AG04449 (cell line): ENCODE data around the gene SYT17.
A peak's percentile ranks its signal among the peaks of the same experiment; 100 is the strongest.

ENCODE experiments used
- CTCF ChIA-PET: fragments of 350-600 bp; formaldehyde crosslinking; extraction: SDS; loops from one replicate; lab custom pipeline; 2021; ENCODE audit warnings: antibody characterized with exemption; lab: Yijun Ruan, JAX
- POLR2A ChIA-PET: fragments of 400-600, 350-600 bp; formaldehyde crosslinking; extraction: SDS; loops from one replicate; lab custom pipeline; 2020; ENCODE audit warnings: antibody characterized with exemption, inconsistent platforms; lab: Yijun Ruan, JAX
- DNase-seq: peaks from one replicate; pipeline ENCODE4 v3.0.0-alpha.2; 2010; ENCODE audit warnings: low read depth, low spot score
- H3K4me3 ChIP-seq: 2 replicates; pipeline ENCODE4 v1.5.1; 2011; ENCODE audit warnings: low read depth, mild to moderate bottlenecking, control low read depth, low read length
- CTCF ChIP-seq: IDR thresholded peaks from one replicate; pipeline ENCODE4 v1.5.1; 2011; ENCODE audit warnings: mild to moderate bottlenecking, moderate library complexity, low read length, control low read depth, inconsistent platforms; ENCODE audit not compliant: insufficient read depth; ENCODE audit errors: missing control alignments

The SYT17 gene

GRCh38 chr16:19177111-19177739 is 9.2 kb downstream of the SYT17 start:
- ChIA-PET CTCF (interaction anchor here (1.2 to 10.6 kb wide), 3 partner anchors 10 to 199 kb away, joined by 3 to 161 read pairs (median 5); no protein-coding TSS in a partner anchor), POLR2A (no interaction called here)
- TF ChIP-seq CTCF: no peak
- DNase-seq: no peak
- no peak overlapping the region for H3K4me3 ChIP-seq

- H3K4me3 ChIP-seq: no peak overlapping the region
- DNase-seq: no peak
- peak; percentile 63 for TF ChIP-seq CTCF
- ChIA-PET POLR2A (no interaction called here), CTCF (interaction anchor here (0.7 to 10.6 kb wide), 18 partner anchors 11 to 203 kb away, joined by 3 to 161 read pairs (median 4); partner anchors contain the start of gene ITPRIPL2)
Observed at GRCh38 chr16:19179546-19180490, 11.8 kb downstream of the SYT17 start.

GRCh38 chr16:19180741-19181140 is 12.7 kb downstream of the SYT17 start:
- ChIA-PET POLR2A (no interaction called here), CTCF (interaction anchor here (1.0 to 10.6 kb wide), 9 partner anchors 9 to 95 kb away, joined by 3 to 161 read pairs (median 6); partner anchors contain the start of gene ITPRIPL2)
- TF ChIP-seq CTCF: no peak
- no peak for DNase-seq
- no peak overlapping the region for H3K4me3 ChIP-seq

- CTCF ChIA-PET: interaction anchor here (0.7 to 10.6 kb wide), 2 partner anchors 88 to 97 kb away, joined by 3 to 161 read pairs; no protein-coding TSS in a partner anchor
- H3K4me3 ChIP-seq: no peak overlapping the region
- POLR2A ChIA-PET: no interaction called here
- no peak for TF ChIP-seq CTCF
- DNase-seq: no peak
Observed at GRCh38 chr16:19182481-19182880, 14.4 kb downstream of the SYT17 start.

GRCh38 chr16:19183187-19183586 is 15.1 kb downstream of the SYT17 start:
- no peak for TF ChIP-seq CTCF
- ChIA-PET CTCF (interaction anchor here (0.7 to 10.6 kb wide), 2 partner anchors 89 to 98 kb away, joined by 3 to 161 read pairs; no protein-coding TSS in a partner anchor), POLR2A (no interaction called here)
- no peak for DNase-seq
- no peak overlapping the region for H3K4me3 ChIP-seq
